ENCODE results near the gene FAU. TPM values are rescaled to one million over a fixed set of nuclear protein-coding genes. Genes with fewer than 3 reads are reported as not detected.

The FAU gene
- total and polyA plus RNA-seq, 9 of the 15 experiments (the other 6 are each of a cell fraction or from before 2014, with no cell fraction given), result 433 to 1,827 (median 942) TPM

DNA sequence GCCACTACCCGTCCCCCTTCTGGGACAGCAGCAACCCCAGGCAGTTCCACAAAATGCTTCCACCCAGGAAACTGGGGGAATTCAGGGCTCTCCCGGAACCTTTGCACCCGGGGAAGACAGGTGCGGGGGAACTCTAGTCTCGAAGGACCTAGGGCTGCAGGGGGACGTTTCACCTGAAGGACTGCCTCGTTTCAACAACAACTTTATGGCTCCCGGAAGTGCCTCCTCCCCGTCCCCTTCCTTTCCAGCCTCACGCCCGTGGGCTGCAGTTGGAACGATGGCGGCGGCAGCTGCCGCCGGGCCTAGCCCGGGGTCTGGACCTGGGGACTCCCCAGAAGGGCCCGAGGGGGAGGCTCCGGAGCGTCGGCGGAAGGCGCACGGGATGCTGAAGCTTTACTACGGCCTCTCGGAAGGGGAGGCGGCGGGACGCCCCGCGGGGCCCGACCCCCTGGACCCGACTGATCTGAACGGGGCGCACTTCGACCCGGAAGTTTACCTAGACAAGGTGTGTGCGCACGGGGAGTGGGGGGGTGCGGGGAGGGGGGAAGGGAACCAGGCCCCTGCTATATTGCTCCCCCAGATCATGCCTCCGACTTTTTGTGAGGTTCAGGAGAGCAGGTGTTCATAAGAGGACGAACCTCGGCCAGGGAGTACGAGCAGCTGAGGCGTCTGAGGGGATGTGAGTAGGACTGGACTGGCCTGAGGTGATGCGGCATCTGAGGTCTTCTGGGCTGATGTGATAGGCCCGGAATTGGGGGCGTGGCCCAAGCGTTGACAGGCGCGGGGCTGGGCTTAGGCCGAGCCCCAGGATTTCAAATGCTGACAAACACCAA, 25.7 kb downstream of the FAU start, which contains the start of gene VPS51 (continued):
- TF ChIP-seq, protein P1, sequence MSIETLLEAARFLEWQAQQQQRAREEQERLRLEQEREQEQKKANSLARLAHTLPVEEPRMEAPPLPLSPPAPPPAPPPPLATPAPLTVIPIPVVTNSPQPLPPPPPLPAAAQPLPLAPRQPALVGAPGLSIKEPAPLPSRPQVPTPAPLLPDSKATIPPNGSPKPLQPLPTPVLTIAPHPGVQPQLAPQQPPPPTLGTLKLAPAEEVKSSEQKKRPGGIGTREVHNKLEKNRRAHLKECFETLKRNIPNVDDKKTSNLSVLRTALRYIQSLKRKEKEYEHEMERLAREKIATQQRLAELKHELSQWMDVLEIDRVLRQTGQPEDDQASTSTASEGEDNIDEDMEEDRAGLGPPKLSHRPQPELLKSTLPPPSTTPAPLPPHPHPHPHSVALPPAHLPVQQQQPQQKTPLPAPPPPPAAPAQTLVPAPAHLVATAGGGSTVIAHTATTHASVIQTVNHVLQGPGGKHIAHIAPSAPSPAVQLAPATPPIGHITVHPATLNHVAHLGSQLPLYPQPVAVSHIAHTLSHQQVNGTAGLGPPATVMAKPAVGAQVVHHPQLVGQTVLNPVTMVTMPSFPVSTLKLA (conservative IDR thresholded peaks at IDR 0.05), result peak; percentile 81 to 88
- peak; percentile 95 for TF ChIP-seq C11orf30 (IDR thresholded peaks at IDR 0.05; ENCODE audit: low read depth)
- peak; percentile 68 for TF ChIP-seq CTBP1 (IDR thresholded peaks at IDR 0.05; ENCODE audit: borderline replicate concordance)
- TF ChIP-seq, protein P2, sequence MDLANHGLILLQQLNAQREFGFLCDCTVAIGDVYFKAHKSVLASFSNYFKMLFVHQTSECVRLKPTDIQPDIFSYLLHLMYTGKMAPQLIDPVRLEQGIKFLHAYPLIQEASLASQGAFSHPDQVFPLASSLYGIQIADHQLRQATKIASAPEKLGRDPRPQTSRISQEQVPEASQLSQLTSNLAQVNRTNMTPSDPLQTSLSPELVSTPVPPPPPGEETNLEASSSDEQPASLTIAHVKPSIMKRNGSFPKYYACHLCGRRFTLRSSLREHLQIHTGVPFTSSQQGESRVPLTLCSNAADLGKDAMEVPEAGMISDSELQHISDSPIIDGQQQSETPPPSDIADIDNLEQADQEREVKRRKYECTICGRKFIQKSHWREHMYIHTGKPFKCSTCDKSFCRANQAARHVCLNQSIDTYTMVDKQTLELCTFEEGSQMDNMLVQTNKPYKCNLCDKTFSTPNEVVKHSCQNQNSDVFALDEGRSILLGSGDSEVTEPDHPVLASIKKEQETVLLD (IDR thresholded peaks at IDR 0.05), result peak; percentile 73; the same call in 1 of the 2 replicates
- peak; percentile 44; the same call in 1 of the 2 replicates for TF ChIP-seq POLR2AphosphoS2 (IDR thresholded peaks at IDR 0.05; ENCODE audit: low read length)
- TF ChIP-seq, protein P3, sequence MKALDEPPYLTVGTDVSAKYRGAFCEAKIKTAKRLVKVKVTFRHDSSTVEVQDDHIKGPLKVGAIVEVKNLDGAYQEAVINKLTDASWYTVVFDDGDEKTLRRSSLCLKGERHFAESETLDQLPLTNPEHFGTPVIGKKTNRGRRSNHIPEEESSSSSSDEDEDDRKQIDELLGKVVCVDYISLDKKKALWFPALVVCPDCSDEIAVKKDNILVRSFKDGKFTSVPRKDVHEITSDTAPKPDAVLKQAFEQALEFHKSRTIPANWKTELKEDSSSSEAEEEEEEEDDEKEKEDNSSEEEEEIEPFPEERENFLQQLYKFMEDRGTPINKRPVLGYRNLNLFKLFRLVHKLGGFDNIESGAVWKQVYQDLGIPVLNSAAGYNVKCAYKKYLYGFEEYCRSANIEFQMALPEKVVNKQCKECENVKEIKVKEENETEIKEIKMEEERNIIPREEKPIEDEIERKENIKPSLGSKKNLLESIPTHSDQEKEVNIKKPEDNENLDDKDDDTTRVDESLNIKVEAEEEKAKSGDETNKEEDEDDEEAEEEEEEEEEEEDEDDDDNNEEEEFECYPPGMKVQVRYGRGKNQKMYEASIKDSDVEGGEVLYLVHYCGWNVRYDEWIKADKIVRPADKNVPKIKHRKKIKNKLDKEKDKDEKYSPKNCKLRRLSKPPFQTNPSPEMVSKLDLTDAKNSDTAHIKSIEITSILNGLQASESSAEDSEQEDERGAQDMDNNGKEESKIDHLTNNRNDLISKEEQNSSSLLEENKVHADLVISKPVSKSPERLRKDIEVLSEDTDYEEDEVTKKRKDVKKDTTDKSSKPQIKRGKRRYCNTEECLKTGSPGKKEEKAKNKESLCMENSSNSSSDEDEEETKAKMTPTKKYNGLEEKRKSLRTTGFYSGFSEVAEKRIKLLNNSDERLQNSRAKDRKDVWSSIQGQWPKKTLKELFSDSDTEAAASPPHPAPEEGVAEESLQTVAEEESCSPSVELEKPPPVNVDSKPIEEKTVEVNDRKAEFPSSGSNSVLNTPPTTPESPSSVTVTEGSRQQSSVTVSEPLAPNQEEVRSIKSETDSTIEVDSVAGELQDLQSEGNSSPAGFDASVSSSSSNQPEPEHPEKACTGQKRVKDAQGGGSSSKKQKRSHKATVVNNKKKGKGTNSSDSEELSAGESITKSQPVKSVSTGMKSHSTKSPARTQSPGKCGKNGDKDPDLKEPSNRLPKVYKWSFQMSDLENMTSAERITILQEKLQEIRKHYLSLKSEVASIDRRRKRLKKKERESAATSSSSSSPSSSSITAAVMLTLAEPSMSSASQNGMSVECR (CRISPR knock-in tag; IDR thresholded peaks at IDR 0.05), result peak; percentile 91
- no peak for TF ChIP-seq CTCFL (IDR thresholded peaks at IDR 0.05; ENCODE audit: borderline replicate concordance, insufficient read depth, low read depth, low read length, poor library complexity, severe bottlenecking)
- peak; percentile 92 for TF ChIP-seq POLR2H (tag; IDR thresholded peaks at IDR 0.05; ENCODE audit: low read depth)
- TF ChIP-seq MXI1 (IDR thresholded peaks at IDR 0.05; ENCODE audit: low read depth, low read length), result peak; percentile 79
- TF ChIP-seq, protein P4, sequence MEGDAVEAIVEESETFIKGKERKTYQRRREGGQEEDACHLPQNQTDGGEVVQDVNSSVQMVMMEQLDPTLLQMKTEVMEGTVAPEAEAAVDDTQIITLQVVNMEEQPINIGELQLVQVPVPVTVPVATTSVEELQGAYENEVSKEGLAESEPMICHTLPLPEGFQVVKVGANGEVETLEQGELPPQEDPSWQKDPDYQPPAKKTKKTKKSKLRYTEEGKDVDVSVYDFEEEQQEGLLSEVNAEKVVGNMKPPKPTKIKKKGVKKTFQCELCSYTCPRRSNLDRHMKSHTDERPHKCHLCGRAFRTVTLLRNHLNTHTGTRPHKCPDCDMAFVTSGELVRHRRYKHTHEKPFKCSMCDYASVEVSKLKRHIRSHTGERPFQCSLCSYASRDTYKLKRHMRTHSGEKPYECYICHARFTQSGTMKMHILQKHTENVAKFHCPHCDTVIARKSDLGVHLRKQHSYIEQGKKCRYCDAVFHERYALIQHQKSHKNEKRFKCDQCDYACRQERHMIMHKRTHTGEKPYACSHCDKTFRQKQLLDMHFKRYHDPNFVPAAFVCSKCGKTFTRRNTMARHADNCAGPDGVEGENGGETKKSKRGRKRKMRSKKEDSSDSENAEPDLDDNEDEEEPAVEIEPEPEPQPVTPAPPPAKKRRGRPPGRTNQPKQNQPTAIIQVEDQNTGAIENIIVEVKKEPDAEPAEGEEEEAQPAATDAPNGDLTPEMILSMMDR (IDR thresholded peaks at IDR 0.05 in 2 of 3, conservative IDR thresholded peaks at IDR 0.05 in 1 of 3; ENCODE audit: insufficient read depth in 2 of 3, low read depth in 1 of 3, low read length in 3 of 3), result 0 out of 6 replicates have a peak, but pooled peaks of 1 of the 3 experiments have one; percentile 7
- TF ChIP-seq NR2C2 (CRISPR knock-in tag; IDR thresholded peaks at IDR 0.05), result peak; percentile 96
- peak; percentile 99 for TF ChIP-seq NR2C2 (tag; IDR thresholded peaks at IDR 0.05)
- peak; percentile 34 for TF ChIP-seq ASH1L (IDR thresholded peaks at IDR 0.05; ENCODE audit: borderline replicate concordance, low read depth, partially characterized antibody)
- TF ChIP-seq PTBP1 (IDR thresholded peaks at IDR 0.05; ENCODE audit: low read depth, low read length), result 0 out of 2 replicates have a peak, but pooled peaks have one; percentile 60
